BJ (cell line): ENCODE data around the gene SYT5. TPM values are rescaled to one million over a fixed set of nuclear protein-coding genes. Genes with fewer than 3 reads are reported as not detected.

Experiments
- CTCF ChIA-PET: fragments of 350-600 bp; formaldehyde crosslinking; extraction: SDS; loops from one replicate; lab custom pipeline; 2021; ENCODE audit warnings: antibody characterized with exemption, inconsistent platforms; lab: Yijun Ruan, JAX
- POLR2A ChIA-PET: fragments of 300-600 bp; sonication (Branson Sonifier 250); formaldehyde crosslinking; extraction: SDS; loops from one replicate; lab custom pipeline; 2021; ENCODE audit warnings: antibody characterized with exemption; lab: Charles Lee
- DNase-seq: peaks from one replicate; pipeline ENCODE4 v3.0.0-alpha.2; 2011; ENCODE audit warnings: low read depth
- H3K27me3 ChIP-seq: 2 replicates; pipeline ENCODE4 v1.6.0; 2011; ENCODE audit warnings: low read length; ENCODE audit not compliant: control insufficient read depth, insufficient read depth
- H3K36me3 ChIP-seq: 2 replicates; pipeline ENCODE4 v1.5.1; 2011; ENCODE audit warnings: low read length; ENCODE audit not compliant: control insufficient read depth, insufficient read depth
- H3K4me3 ChIP-seq: 2 replicates; pipeline ENCODE4 v1.5.1; 2011; ENCODE audit warnings: low read depth, mild to moderate bottlenecking, control low read depth, low read length
- CTCF ChIP-seq: IDR thresholded peaks from 2 replicates; pipeline ENCODE4 v1.5.1; 2011; ENCODE audit warnings: low read depth, mild to moderate bottlenecking, control low read depth, inconsistent platforms, low read length, moderate library complexity; ENCODE audit not compliant: insufficient read depth
- polyA plus RNA-seq: library from polyadenylated mRNA; depleted of rRNA; stranded (reverse); fragments of >200 nt; gene quantifications from 2 replicates; pipeline ENCODE4 v1.2.3, GENCODE V29; 2011

Gene SYT5
- polyA plus RNA-seq, 1 experiment = 0.47 TPM

DNA sequence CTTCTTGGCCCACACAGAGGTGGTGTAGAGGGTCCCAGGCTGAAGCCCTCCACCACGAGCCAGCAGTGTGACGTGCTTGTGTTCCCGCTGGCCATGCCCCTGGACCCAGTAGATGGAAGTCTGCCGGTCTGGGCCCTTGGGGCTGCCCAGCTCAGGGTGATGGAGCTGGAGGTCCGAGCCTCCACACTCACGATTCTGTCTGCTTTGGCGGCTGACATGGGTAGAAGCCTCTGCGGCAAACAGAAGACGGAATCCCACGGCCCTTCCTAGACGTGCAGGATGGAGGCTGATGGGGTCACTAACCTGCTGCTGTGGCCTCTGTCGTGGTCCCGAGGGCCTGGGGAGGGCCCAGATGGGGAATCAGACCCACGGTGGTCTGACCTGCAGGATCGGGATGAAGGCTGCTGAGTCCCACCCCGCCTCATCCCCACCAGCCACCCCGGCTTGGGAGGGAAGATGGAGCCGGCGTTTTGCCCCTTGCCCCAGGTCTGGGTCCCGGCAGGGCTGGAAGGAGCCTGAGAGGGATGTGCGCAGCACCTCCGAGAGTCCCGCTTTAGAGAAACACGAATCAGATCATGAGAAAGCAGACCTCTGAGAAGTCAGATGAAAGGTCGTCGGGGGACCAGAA, 44.1 kb upstream of the SYT5 start:
- no peak for TF ChIP-seq CTCF
- DNase-seq = no peak
- CTCF ChIA-PET = no interaction called here
- Histone ChIP-seq H3K36me3 (peaks cover 11% of the 10 kb centered on the region), H3K4me3 (no peak overlapping the region), H3K27me3 (no peaks in the 10 kb centered on the region)
- POLR2A ChIA-PET = no interaction called here

- Histone ChIP-seq H3K36me3 (peaks cover 10% of the 10 kb centered on the region), H3K4me3 (no peak overlapping the region), H3K27me3 (no peaks in the 10 kb centered on the region)
- ChIA-PET CTCF (no interaction called here), POLR2A (no interaction called here)
- TF ChIP-seq CTCF = no peak
- no peak for DNase-seq
Observed at GRCh38 chr19:55223291-55224037, 43.4 kb upstream of the SYT5 start.

DNA sequence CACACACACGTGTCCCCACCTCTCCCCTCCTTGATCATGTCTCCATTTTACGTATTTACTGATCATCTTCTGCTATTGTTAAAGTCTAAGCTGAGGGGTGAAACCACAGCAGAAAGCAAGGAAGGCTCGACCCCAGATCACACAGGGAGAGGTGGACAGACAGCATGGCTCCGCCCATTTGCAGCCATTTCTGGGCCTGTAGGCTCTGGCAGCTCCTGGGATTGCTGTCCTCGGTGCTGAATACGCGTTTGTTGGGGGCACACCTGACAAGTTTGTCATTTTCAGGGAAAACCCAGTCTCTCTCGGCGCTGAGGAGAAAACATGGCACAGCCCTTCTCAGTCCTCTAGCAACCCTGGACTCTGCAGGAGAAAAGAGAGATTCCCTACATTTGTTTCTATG, 40.4 kb upstream of the SYT5 start:
- ChIA-PET CTCF (no interaction called here), POLR2A (no interaction called here)
- H3K36me3 ChIP-seq = peaks cover 2% of the 10 kb centered on the region
- H3K27me3 ChIP-seq = no peaks in the 10 kb centered on the region
- DNase-seq = no peak
- TF ChIP-seq CTCF = no peak
- no peak overlapping the region for H3K4me3 ChIP-seq

- no peak for TF ChIP-seq CTCF
- no peaks in the 10 kb centered on the region for H3K36me3 ChIP-seq
- H3K4me3 ChIP-seq = peak overlapping the region; percentile 31
- ChIA-PET POLR2A (interaction anchor here (0.6 kb wide), 1 partner anchor 43 kb away, joined by 3 read pairs; no protein-coding TSS in a partner anchor), CTCF (interaction anchor here (1.0 kb wide), 1 partner anchor 27 kb away, joined by 3 read pairs; no protein-coding TSS in a partner anchor)
- peak; percentile 92 for DNase-seq
- no peaks in the 10 kb centered on the region for H3K27me3 ChIP-seq
Observed at GRCh38 chr19:55216461-55217198, 36.5 kb upstream of the SYT5 start.

DNA sequence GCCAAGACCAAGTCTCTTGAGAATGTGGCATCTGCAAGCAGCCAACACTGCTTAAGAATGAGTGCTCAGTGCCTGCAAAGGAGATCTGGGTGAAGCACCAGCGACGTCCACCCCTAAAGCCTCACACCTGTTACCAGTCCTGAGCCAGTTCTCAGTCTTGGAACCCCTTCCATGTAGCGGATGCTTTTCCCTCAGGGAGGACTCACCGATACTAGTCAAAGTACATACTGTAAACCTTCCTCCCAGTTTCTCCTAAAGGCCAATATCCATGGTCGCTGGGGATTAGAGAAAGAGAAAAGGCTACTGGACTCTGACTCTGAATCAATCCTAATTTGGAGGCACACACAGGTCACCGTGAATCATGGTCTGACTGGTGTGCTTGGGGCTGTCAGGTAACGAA, 33.5 kb upstream of the SYT5 start:
- ChIA-PET POLR2A (no interaction called here), CTCF (no interaction called here)
- no peak for TF ChIP-seq CTCF
- Histone ChIP-seq H3K36me3 (no peaks in the 10 kb centered on the region), H3K4me3 (no peak overlapping the region), H3K27me3 (no peaks in the 10 kb centered on the region)
- no peak for DNase-seq
